B cell (primary cell): ENCODE results near the gene ADGRL2. TPM values are rescaled to one million over a fixed set of nuclear protein-coding genes. Genes with fewer than 3 reads are reported as not detected.

Experiments
- ATAC-seq: fragments of 200-7000 bp; cut with Tn5 transposase; one replicate; pipeline ENCODE4 v1.10.0; 2021; ENCODE audit warnings: low read depth, mild to moderate bottlenecking, moderate number of reproducible peaks, moderate library complexity
- CTCF ChIA-PET: fragments of 350-600 bp; sonication (Branson Sonifier 250); formaldehyde crosslinking; loops from one replicate; lab custom pipeline; 2021; ENCODE audit warnings: antibody characterized with exemption, inconsistent platforms; lab: Charles Lee
- POLR2A ChIA-PET: fragments of 350-600 bp; sonication (Branson Sonifier 250); formaldehyde crosslinking; loops from one replicate; lab custom pipeline; 2021; ENCODE audit warnings: antibody characterized with exemption; lab: Charles Lee
- DNase-seq: peaks from one replicate; pipeline ENCODE4 v3.0.0; 2013
- H2AFZ ChIP-seq: 2 replicates; pipeline ENCODE4 v1.6.1; 2012; ENCODE audit warnings: mild to moderate bottlenecking, low read depth, low read length; ENCODE audit not compliant: insufficient read depth, poor library complexity, severe bottlenecking
- H3K27ac ChIP-seq, 2 donors: 1 replicate in 1 of 2; 2 replicates in 1 of 2; pipeline ENCODE4 v1.5.1; 2012 to 2013; ENCODE audit warnings: low read length in 2 of 2, mild to moderate bottlenecking in 2 of 2, moderate library complexity in 1 of 2
- H3K27me3 ChIP-seq, 4 experiments: fragments of 200-600 bp in 1 of 4; sonication (generic) in 1 of 4; replicated peaks in 1 of 4; 1 replicate in 2 of 4; 2 replicates in 2 of 4; pipeline versions ENCODE4 v1.6.1 to v1.7.0; 2013 to 2016; ENCODE audit warnings: low read length in 3 of 4, mild to moderate bottlenecking in 2 of 4, mixed read lengths in 1 of 4, moderate library complexity in 1 of 4; ENCODE audit not compliant: insufficient read depth in 4 of 4, control insufficient read depth in 3 of 4; ENCODE audit errors: control extremely low read depth in 1 of 4
- H3K36me3 ChIP-seq, 2 experiments: replicated peaks in 1 of 2; 1 replicate in 1 of 2; 2 replicates in 1 of 2; pipeline versions ENCODE4 v1.6.1 to v1.7.1; 2013; ENCODE audit warnings: low read length in 1 of 2; ENCODE audit not compliant: insufficient read depth in 2 of 2, control insufficient read depth in 1 of 2; ENCODE audit errors: control extremely low read depth in 1 of 2, extremely low read depth in 1 of 2
- H3K4me1 ChIP-seq, 2 donors: fragments of 200-600 bp in 1 of 2; sonication (generic) in 1 of 2; 1 replicate in 1 of 2; 2 replicates in 1 of 2; pipeline versions ENCODE4 v1.5.1 to v1.6.1; 2013 to 2017; ENCODE audit warnings: low read length in 2 of 2; ENCODE audit not compliant: control insufficient read depth in 2 of 2, insufficient read depth in 2 of 2
- H3K4me2 ChIP-seq: replicated peaks from 2 replicates; pipeline ENCODE3; 2012; ENCODE audit warnings: mild to moderate bottlenecking, low read depth, low read length; ENCODE audit not compliant: poor library complexity, severe bottlenecking
- H3K4me3 ChIP-seq, 5 experiments: fragments of 200-600 bp in 1 of 5; sonication (generic) in 1 of 5; 1 replicate in 3 of 5; 2 replicates in 2 of 5; pipeline versions ENCODE4 v1.5.1 to v1.7.0; 2011 to 2016; ENCODE audit warnings: low read length in 4 of 5, mild to moderate bottlenecking in 4 of 5, low read depth in 2 of 5, control low read depth in 1 of 5, moderate library complexity in 1 of 5; ENCODE audit not compliant: insufficient read depth in 1 of 5; ENCODE audit errors: control extremely low read depth in 1 of 5, extremely low read depth in 1 of 5
- H3K79me2 ChIP-seq: fragments of 200-600 bp; sonication (generic); one replicate; pipeline ENCODE4 v1.6.0; 2016; ENCODE audit warnings: low read length; ENCODE audit not compliant: control insufficient read depth, insufficient read depth
- H3K9ac ChIP-seq: fragments of 200-600 bp; sonication (generic); 2 replicates; pipeline ENCODE4 v1.6.1; 2017; ENCODE audit warnings: mild to moderate bottlenecking, low read length, moderate library complexity
- H3K9me3 ChIP-seq, 3 donors: one replicate each; pipeline versions ENCODE4 v1.6.1 to v1.7.1; 2013; ENCODE audit warnings: low read length in 2 of 3; ENCODE audit not compliant: control insufficient read depth in 2 of 3, insufficient read depth in 1 of 3; ENCODE audit errors: control extremely low read depth in 1 of 3
- H4K20me1 ChIP-seq: 2 replicates; pipeline ENCODE4 v1.6.0; 2012; ENCODE audit warnings: mild to moderate bottlenecking, low read length; ENCODE audit not compliant: insufficient read depth, control insufficient read depth, poor library complexity, severe bottlenecking
- H3K27ac Mint-ChIP-seq: one replicate; pipeline ENCODE4 v1.8.0; 2021; ENCODE audit warnings: mixed read lengths
- H3K27me3 Mint-ChIP-seq: one replicate; pipeline ENCODE4 v1.8.0; 2021; ENCODE audit warnings: mixed read lengths
- H3K4me1 Mint-ChIP-seq: one replicate; pipeline ENCODE4 v1.8.0; 2021; ENCODE audit warnings: mixed read lengths
- H3K4me3 Mint-ChIP-seq: one replicate; pipeline ENCODE4 v1.8.0; 2021; ENCODE audit warnings: mixed read lengths
- H3K9me3 Mint-ChIP-seq: one replicate; pipeline ENCODE4 v1.8.0; 2022; ENCODE audit warnings: mixed read lengths; ENCODE audit not compliant: insufficient read depth
- EZH2 ChIP-seq: IDR thresholded peaks from 2 replicates; pipeline ENCODE4 v1.6.1; 2012; ENCODE audit warnings: borderline replicate concordance, low read depth, mild to moderate bottlenecking, moderate library complexity, low read length; ENCODE audit not compliant: insufficient read depth, poor library complexity, severe bottlenecking
- WGBS: methylation state at CpG from one replicate; pipeline ENCODE4 v1.1.5; 2013; ENCODE audit warnings: missing lambda C conversion rate; ENCODE audit not compliant: insufficient coverage; 5-methylcytosine and 5-hydroxymethylcytosine counted together
- intact Hi-C: fragments of 100-400 bp; cut with micrococcal nuclease; formaldehyde crosslinking; loops from one replicate; pipeline ENCODE4 v1.10.0; 2022
- polyA plus RNA-seq: library from polyadenylated mRNA; depleted of rRNA; stranded (reverse); fragments of >200 nt; gene quantifications from 2 replicates; pipeline ENCODE4 v1.2.3, GENCODE V29; 2012
- total RNA-seq, 2 donors: library from RNA; stranded (reverse); fragments of 120-200 nt in 1 of 2; gene quantifications; 1 replicate in 1 of 2; 2 replicates in 1 of 2; pipeline versions ENCODE4 v1.2.3 to v1.2.4, GENCODE V29; 2013 to 2022
- TF ChIP-seq, protein P1 (sequence below): fragments of 200-600 bp; IDR thresholded peaks from one replicate; pipeline ENCODE4 v1.8.0; 2022; ENCODE audit warnings: antibody characterized with exemption, mild to moderate bottlenecking

Gene ADGRL2
- total and polyA plus RNA-seq, 2 donors (not counting 1 experiment from before 2014, with no cell fraction given) = not detected

DNA sequence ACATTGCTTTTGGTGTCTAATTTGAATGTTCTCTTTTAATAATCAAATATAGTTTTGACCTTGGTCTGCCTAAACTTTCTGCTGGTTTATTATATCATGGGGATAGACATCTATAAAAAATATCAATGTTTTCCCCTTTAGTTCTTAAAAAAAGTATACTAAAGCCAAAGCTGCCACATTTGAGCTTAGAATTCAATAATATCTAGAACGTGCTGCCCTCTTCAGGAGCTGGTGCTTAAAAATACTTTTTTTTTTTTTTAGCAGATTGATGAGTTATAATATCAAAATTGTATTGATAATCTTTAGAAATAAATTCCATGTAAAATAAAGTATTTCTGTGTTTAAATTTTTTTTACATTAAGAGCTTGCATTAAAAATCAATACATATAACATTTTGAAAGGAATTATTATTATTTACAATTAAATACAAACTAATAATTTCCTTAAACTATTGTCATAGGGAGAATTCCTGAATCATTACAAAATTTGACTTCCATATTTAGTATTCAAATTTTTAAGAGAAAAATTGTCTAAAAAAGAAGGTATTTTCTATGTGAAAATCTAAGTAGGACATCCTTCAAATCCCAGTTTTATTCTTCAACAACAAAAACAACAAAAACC lies 40.1 kb upstream of the ADGRL2 start:
- no peak overlapping the region for H3K4me3 ChIP-seq
- TF ChIP-seq, protein P1, sequence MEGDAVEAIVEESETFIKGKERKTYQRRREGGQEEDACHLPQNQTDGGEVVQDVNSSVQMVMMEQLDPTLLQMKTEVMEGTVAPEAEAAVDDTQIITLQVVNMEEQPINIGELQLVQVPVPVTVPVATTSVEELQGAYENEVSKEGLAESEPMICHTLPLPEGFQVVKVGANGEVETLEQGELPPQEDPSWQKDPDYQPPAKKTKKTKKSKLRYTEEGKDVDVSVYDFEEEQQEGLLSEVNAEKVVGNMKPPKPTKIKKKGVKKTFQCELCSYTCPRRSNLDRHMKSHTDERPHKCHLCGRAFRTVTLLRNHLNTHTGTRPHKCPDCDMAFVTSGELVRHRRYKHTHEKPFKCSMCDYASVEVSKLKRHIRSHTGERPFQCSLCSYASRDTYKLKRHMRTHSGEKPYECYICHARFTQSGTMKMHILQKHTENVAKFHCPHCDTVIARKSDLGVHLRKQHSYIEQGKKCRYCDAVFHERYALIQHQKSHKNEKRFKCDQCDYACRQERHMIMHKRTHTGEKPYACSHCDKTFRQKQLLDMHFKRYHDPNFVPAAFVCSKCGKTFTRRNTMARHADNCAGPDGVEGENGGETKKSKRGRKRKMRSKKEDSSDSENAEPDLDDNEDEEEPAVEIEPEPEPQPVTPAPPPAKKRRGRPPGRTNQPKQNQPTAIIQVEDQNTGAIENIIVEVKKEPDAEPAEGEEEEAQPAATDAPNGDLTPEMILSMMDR = no peak
- no peak for TF ChIP-seq EZH2
- H2AFZ ChIP-seq = no peak overlapping the region
- Mint-ChIP-seq H3K4me1 (no peaks in the 10 kb centered on the region), H3K9me3 (no peaks in the 10 kb centered on the region), H3K27ac (no peak overlapping the region), H3K27me3 (no peaks in the 10 kb centered on the region), H3K4me3 (no peak overlapping the region)
- ChIA-PET POLR2A (no interaction called here), CTCF (no interaction called here)
- H3K4me2 ChIP-seq = no peak overlapping the region
- ATAC-seq = no peak
- no peaks in the 10 kb centered on the region for H3K79me2 ChIP-seq
- H3K4me1 ChIP-seq = no peaks in the 10 kb centered on the region
- no peaks in the 10 kb centered on the region for H3K9me3 ChIP-seq
- H3K27ac ChIP-seq = no peak overlapping the region
- no peak overlapping the region for H3K9ac ChIP-seq
- no CpG with 5 or more reads among the region's 1 CpG for WGBS
- no peaks in the 10 kb centered on the region for H4K20me1 ChIP-seq
- no peaks in the 10 kb centered on the region for H3K36me3 ChIP-seq
- no peaks in the 10 kb centered on the region for H3K27me3 ChIP-seq
- intact Hi-C loops = no loop called here
- DNase-seq = no peak

DNA sequence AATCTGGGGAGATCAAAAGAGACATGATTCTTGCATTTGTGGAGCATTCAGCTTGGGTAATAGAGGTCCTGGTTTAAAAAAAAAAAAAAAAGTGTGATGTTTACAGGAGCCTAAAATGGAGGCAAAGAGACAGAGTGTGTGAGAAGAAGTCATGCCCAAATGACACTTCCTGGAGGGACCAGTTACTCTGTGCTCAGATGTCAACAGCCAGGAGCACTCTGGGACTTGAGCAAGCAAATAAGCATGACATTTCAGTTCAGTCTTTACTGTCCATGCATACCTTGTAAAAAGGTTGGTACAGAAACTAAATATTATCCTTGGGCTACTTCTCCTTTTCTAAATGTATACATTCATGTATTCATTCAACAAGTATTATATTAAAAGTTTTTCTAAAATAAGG lies 25.2 kb upstream of the ADGRL2 start:
- Histone ChIP-seq H4K20me1 (no peaks in the 10 kb centered on the region), H2AFZ (no peak overlapping the region), H3K27me3 (no peaks in the 10 kb centered on the region), H3K4me1 (no peaks in the 10 kb centered on the region), H3K9me3 (peaks cover 0 to 4% (median 0%) of the 10 kb centered on the region in 3 donors), H3K36me3 (no peaks in the 10 kb centered on the region), H3K27ac (no peak overlapping the region), H3K9ac (no peak overlapping the region), H3K79me2 (no peaks in the 10 kb centered on the region), H3K4me2 (no peak overlapping the region), H3K4me3 (no peak overlapping the region)
- H3K9me3 Mint-ChIP-seq = no peaks in the 10 kb centered on the region
- intact Hi-C loops = no loop called here
- no peaks in the 10 kb centered on the region for H3K27me3 Mint-ChIP-seq
- CTCF ChIA-PET = no interaction called here
- POLR2A ChIA-PET = no interaction called here
- no peak overlapping the region for H3K27ac Mint-ChIP-seq
- ATAC-seq (no peak), DNase-seq (no peak)
- H3K4me3 Mint-ChIP-seq = no peak overlapping the region
- no peak for TF ChIP-seq EZH2
- TF ChIP-seq, protein P1 = no peak
- no peaks in the 10 kb centered on the region for H3K4me1 Mint-ChIP-seq
